SU-DHL-6 (cell line): ENCODE measurements around the gene TRAPPC10.

ENCODE experiments used
- H2AFZ ChIP-seq: fragments of 200-600 bp; sonication (generic); 2 replicates; pipeline ENCODE4 v1.6.1; 2014; ENCODE audit warnings: low read depth, mild to moderate bottlenecking, moderate library complexity, mixed read lengths, antibody characterized with exemption, low read length; ENCODE audit not compliant: severe bottlenecking
- H3F3A ChIP-seq: fragments of 200-600 bp; shearing (Covaris generic); 2 replicates; pipeline ENCODE4 v1.6.0; 2016; ENCODE audit warnings: antibody characterized with exemption, mild to moderate bottlenecking; ENCODE audit not compliant: insufficient read depth
- H3K27ac ChIP-seq: fragments of 200-600 bp; sonication (generic); 2 replicates; pipeline ENCODE4 v1.5.1; 2016; ENCODE audit warnings: low read depth, mild to moderate bottlenecking, low read length, moderate library complexity, mixed read lengths
- H3K27me3 ChIP-seq: fragments of 200-600 bp; sonication (generic), shearing (Covaris generic); 2 replicates; pipeline ENCODE4 v1.6.0; 2014; ENCODE audit warnings: mild to moderate bottlenecking, low read length
- H3K36me3 ChIP-seq: fragments of 200-600 bp; sonication (generic); 2 replicates; pipeline ENCODE4 v1.6.1; 2014; ENCODE audit warnings: mild to moderate bottlenecking, low read length, mixed read lengths
- H3K4me2 ChIP-seq: fragments of 300-600, 200-600 bp; shearing (Covaris generic), sonication (generic); 2 replicates; pipeline ENCODE4 v1.6.0; 2014; ENCODE audit warnings: low read length, low read depth, mild to moderate bottlenecking; ENCODE audit not compliant: poor library complexity, severe bottlenecking
- H3K4me3 ChIP-seq: fragments of 200-600 bp; sonication (generic); 2 replicates; pipeline ENCODE4 v1.5.1; 2014; ENCODE audit warnings: antibody characterized with exemption, low read length, mild to moderate bottlenecking, mixed read lengths; ENCODE audit not compliant: insufficient read depth, poor library complexity, severe bottlenecking
- H3K79me2 ChIP-seq: fragments of 200-600 bp; sonication (generic); 2 replicates; pipeline ENCODE4 v1.6.1; 2014; ENCODE audit warnings: mild to moderate bottlenecking, low read length, moderate library complexity; ENCODE audit not compliant: insufficient read depth
- H3K9ac ChIP-seq: fragments of 200-600 bp; sonication (generic); 2 replicates; pipeline ENCODE4 v1.7.0; 2014; ENCODE audit warnings: mild to moderate bottlenecking, low read length
- H3K9me2 ChIP-seq: fragments of 200-600 bp; sonication (generic); replicated peaks from 2 replicates; pipeline ENCODE4 v1.6.1; 2014; ENCODE audit warnings: low read length; ENCODE audit not compliant: insufficient read depth
- H3K9me3 ChIP-seq: fragments of 200-600 bp; sonication (generic); 2 replicates; pipeline ENCODE4 v1.6.1; 2014; ENCODE audit warnings: low read length, mixed read lengths; ENCODE audit not compliant: insufficient read depth
- H4K20me1 ChIP-seq: fragments of 200-600 bp; sonication (generic); 2 replicates; pipeline ENCODE4 v1.6.1; 2014; ENCODE audit warnings: low read depth, mild to moderate bottlenecking, antibody characterized with exemption, low read length, moderate library complexity, mixed read lengths
- EZH2phosphoT487 ChIP-seq: fragments of 200-600 bp; sonication (generic), shearing (Covaris generic); conservative IDR thresholded peaks from 2 replicates; pipeline ENCODE4 v1.6.1; 2018; ENCODE audit warnings: mild to moderate bottlenecking, antibody characterized with exemption, low read length, moderate library complexity, mixed read lengths
- TF ChIP-seq, protein P1 (sequence below): fragments of 200-600 bp; sonication (generic); IDR thresholded peaks from one replicate; pipeline ENCODE4 v1.5.1; 2017; ENCODE audit warnings: antibody characterized with exemption, mild to moderate bottlenecking, low read length, moderate library complexity; ENCODE audit not compliant: insufficient read depth, poor library complexity, severe bottlenecking

TRAPPC10 gene

DNA sequence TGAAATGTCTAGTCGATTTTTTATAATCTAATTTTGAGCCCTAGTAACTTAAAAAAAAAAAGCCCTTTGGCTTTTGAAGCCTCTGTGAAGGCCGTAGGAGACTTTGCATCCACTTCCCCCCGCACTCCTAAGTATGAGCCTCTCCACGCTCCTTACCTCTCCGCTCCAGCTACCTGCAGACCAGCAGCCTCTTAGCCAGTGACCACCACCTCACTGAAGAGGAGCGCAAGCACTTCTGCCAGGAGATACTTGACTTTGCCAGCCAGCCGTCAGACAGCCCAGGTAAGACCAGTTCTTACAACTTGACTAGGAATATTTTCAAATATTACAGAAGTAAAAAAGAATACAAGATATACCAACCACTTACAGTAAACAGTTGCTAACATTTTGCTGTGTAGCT lies 67.7 kb downstream of the TRAPPC10 start:
- Histone ChIP-seq H3K27me3 (no peaks in the 10 kb centered on the region), H3K79me2 (no peaks in the 10 kb centered on the region), H3K36me3 (peaks cover 29% of the 10 kb centered on the region; the same call in 1 of the 2 replicates), H3K4me3 (no peak overlapping the region), H2AFZ (no peak overlapping the region), H3K4me2 (no peak overlapping the region), H3F3A (no peaks in the 10 kb centered on the region), H3K9ac (no peak overlapping the region), H3K27ac (no peak overlapping the region), H3K9me3 (no peaks in the 10 kb centered on the region), H4K20me1 (no peaks in the 10 kb centered on the region), H3K9me2 (no peaks in the 10 kb centered on the region)
- no peak for TF ChIP-seq EZH2phosphoT487
- TF ChIP-seq, protein P1, sequence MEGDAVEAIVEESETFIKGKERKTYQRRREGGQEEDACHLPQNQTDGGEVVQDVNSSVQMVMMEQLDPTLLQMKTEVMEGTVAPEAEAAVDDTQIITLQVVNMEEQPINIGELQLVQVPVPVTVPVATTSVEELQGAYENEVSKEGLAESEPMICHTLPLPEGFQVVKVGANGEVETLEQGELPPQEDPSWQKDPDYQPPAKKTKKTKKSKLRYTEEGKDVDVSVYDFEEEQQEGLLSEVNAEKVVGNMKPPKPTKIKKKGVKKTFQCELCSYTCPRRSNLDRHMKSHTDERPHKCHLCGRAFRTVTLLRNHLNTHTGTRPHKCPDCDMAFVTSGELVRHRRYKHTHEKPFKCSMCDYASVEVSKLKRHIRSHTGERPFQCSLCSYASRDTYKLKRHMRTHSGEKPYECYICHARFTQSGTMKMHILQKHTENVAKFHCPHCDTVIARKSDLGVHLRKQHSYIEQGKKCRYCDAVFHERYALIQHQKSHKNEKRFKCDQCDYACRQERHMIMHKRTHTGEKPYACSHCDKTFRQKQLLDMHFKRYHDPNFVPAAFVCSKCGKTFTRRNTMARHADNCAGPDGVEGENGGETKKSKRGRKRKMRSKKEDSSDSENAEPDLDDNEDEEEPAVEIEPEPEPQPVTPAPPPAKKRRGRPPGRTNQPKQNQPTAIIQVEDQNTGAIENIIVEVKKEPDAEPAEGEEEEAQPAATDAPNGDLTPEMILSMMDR, result no peak

DNA sequence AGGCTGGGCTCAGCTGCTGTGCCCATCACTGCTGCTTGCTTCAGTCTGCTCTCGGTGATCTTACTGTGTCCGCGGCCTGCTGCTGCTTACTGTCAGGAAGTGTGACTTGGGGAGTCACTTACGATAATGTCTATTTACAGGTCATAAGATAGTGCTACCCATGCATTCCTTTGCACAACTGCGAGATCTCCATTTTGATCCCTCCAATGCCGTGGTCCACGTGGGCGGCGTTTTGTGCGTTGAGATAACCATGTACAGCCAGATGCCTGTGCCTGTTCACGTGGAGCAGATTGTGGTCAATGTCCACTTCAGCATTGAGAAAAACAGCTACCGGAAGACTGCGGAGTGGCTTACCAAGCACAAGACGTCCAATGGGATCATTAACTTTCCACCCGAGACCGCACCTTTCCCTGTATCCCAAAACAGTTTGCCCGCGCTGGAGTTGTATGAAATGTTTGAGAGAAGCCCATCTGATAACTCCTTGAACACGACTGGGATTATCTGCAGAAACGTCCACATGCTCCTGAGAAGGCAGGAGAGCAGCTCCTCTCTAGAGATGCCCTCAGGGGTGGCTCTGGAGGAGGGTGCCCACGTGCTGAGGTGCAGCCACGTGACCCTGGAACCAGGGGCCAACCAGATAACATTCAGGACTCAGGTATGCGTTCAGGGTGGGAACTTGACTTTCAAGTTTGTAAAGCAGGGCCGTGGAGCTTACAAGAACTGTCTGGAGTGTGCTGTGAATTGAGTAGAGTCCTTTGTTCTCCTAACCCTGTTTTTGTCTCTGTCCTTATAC lies 70.7 kb downstream of the TRAPPC10 start:
- H3F3A ChIP-seq, result no peaks in the 10 kb centered on the region
- H3K9me2 ChIP-seq, result no peaks in the 10 kb centered on the region
- no peaks in the 10 kb centered on the region for H3K9me3 ChIP-seq
- TF ChIP-seq EZH2phosphoT487, result no peak
- TF ChIP-seq, protein P1, result no peak
- H3K9ac ChIP-seq, result no peak overlapping the region
- no peak overlapping the region for H2AFZ ChIP-seq
- no peak overlapping the region for H3K4me2 ChIP-seq
- no peaks in the 10 kb centered on the region for H4K20me1 ChIP-seq
- H3K36me3 ChIP-seq, result peaks cover 13% of the 10 kb centered on the region; the same call in 1 of the 2 replicates
- H3K79me2 ChIP-seq, result no peaks in the 10 kb centered on the region
- no peak overlapping the region for H3K4me3 ChIP-seq
- H3K27ac ChIP-seq, result no peak overlapping the region
- H3K27me3 ChIP-seq, result no peaks in the 10 kb centered on the region

GRCh38 chr21:44083631-44084291 lies 71.7 kb downstream of the TRAPPC10 start:
- H3K4me2 ChIP-seq, result no peak overlapping the region
- no peaks in the 10 kb centered on the region for H3K9me2 ChIP-seq
- no peaks in the 10 kb centered on the region for H3F3A ChIP-seq
- no peak overlapping the region for H3K9ac ChIP-seq
- H3K4me3 ChIP-seq, result no peak overlapping the region
- H3K9me3 ChIP-seq, result no peaks in the 10 kb centered on the region
- H3K79me2 ChIP-seq, result no peaks in the 10 kb centered on the region
- H4K20me1 ChIP-seq, result no peaks in the 10 kb centered on the region
- no peak overlapping the region for H2AFZ ChIP-seq
- H3K27ac ChIP-seq, result no peak overlapping the region
- no peak for TF ChIP-seq EZH2phosphoT487
- TF ChIP-seq, protein P1, result no peak
- H3K27me3 ChIP-seq, result no peaks in the 10 kb centered on the region
- H3K36me3 ChIP-seq, result peaks cover 7% of the 10 kb centered on the region; the same call in 1 of the 2 replicates
